ENCODE measurements around the gene CEACAM16.

DNA sequence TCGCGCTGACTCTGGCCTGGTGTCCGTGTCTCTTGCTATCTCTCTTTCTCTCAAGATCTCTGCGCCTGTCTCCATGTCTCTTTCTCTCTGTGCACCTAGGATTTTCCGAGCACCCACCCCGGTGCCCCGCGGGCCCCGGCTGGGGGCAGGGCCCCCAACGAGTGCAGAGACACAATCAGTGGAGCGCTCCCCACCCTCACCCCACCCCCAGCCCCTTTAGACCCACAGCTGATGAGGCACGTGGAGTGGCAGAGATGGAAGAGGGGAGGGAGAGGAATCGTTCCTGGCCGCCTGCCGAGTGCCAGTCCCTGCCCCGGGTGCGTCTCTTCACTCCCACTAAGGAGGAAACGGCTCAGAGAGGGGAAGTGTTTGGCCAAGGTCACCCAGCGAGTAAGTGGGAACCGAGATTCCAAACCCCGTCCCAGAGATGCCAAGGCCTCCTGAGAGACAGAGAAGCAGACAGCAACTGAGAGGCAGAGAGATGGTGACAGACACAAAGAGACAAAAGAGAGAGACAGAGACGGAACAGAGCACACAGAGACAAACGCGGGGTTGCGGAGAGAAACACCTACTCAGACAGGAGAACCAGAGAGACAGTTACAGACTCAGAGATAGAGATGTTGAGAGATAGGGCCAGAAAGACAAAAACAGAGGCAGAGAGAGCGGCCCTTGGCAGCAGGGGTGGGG, 48.9 kb downstream of the CEACAM16 start:
- peak; percentile 34 to 44 for TF ChIP-seq POLR2A (IDR thresholded peaks at IDR 0.05)
- TF ChIP-seq, protein P1, sequence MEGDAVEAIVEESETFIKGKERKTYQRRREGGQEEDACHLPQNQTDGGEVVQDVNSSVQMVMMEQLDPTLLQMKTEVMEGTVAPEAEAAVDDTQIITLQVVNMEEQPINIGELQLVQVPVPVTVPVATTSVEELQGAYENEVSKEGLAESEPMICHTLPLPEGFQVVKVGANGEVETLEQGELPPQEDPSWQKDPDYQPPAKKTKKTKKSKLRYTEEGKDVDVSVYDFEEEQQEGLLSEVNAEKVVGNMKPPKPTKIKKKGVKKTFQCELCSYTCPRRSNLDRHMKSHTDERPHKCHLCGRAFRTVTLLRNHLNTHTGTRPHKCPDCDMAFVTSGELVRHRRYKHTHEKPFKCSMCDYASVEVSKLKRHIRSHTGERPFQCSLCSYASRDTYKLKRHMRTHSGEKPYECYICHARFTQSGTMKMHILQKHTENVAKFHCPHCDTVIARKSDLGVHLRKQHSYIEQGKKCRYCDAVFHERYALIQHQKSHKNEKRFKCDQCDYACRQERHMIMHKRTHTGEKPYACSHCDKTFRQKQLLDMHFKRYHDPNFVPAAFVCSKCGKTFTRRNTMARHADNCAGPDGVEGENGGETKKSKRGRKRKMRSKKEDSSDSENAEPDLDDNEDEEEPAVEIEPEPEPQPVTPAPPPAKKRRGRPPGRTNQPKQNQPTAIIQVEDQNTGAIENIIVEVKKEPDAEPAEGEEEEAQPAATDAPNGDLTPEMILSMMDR (IDR thresholded peaks at IDR 0.05), result no peak
